CD4-positive, alpha-beta memory T cell (primary cell): ENCODE data around the gene ELP4. TPM values are rescaled to one million over a fixed set of nuclear protein-coding genes. Genes with fewer than 3 reads are reported as not detected.
A peak's percentile ranks its signal among the peaks of the same experiment; 100 is the strongest.

Source experiments
- CTCF ChIA-PET: fragments of 350-600 bp; sonication (Branson Sonifier 250); formaldehyde crosslinking; loops from one replicate; lab custom pipeline; 2021; ENCODE audit warnings: inconsistent platforms; ENCODE audit not compliant: partially characterized antibody; lab: Charles Lee
- POLR2A ChIA-PET: fragments of 350-600 bp; sonication (Branson Sonifier 250); formaldehyde crosslinking; loops from one replicate; lab custom pipeline; 2021; ENCODE audit not compliant: partially characterized antibody; lab: Charles Lee
- DNase-seq, 5 donors: peaks; one replicate each; pipeline versions ENCODE4 v3.0.0 to v3.0.0-alpha.2; 2020 to 2022; ENCODE audit warnings: mixed read lengths in 1 of 5
- H3K27ac ChIP-seq: one replicate; pipeline ENCODE4 v1.7.0; 2013; ENCODE audit warnings: low read depth, low read length
- H3K27me3 ChIP-seq: 2 replicates; pipeline ENCODE4 v1.7.0; 2013; ENCODE audit warnings: mild to moderate bottlenecking, low read length, moderate library complexity; ENCODE audit not compliant: insufficient read depth
- H3K36me3 ChIP-seq: 2 replicates; pipeline ENCODE4 v1.7.0; 2013; ENCODE audit warnings: mild to moderate bottlenecking, low read length, moderate library complexity; ENCODE audit not compliant: insufficient read depth
- H3K4me1 ChIP-seq: 2 replicates; pipeline ENCODE4 v1.7.0; 2013; ENCODE audit warnings: mild to moderate bottlenecking, low read length, moderate library complexity; ENCODE audit not compliant: insufficient read depth
- H3K4me3 ChIP-seq, 2 donors: one replicate each; pipeline ENCODE4 v1.7.0; 2013; ENCODE audit warnings: low read length in 2 of 2, mild to moderate bottlenecking in 1 of 2
- H3K9me3 ChIP-seq, 2 donors: one replicate each; pipeline ENCODE4 v1.7.0; 2013; ENCODE audit warnings: low read length in 2 of 2, control low read depth in 1 of 2; ENCODE audit not compliant: control insufficient read depth in 1 of 2
- H3K27ac Mint-ChIP-seq, 7 donors: one replicate each; pipeline ENCODE4 v1.8.0; 2020 to 2021; ENCODE audit warnings: mixed read lengths in 7 of 7, mild to moderate bottlenecking in 6 of 7, inconsistent platforms in 3 of 7, moderate library complexity in 3 of 7
- H3K27me3 Mint-ChIP-seq, 2 donors: one replicate each; pipeline ENCODE4 v1.8.0; 2020 to 2021; ENCODE audit warnings: mixed read lengths in 2 of 2
- H3K36me3 Mint-ChIP-seq, 2 donors: one replicate each; pipeline ENCODE4 v1.8.0; 2020 to 2021; ENCODE audit warnings: mixed read lengths in 2 of 2, inconsistent platforms in 1 of 2, mild to moderate bottlenecking in 1 of 2
- H3K4me1 Mint-ChIP-seq, 4 donors: one replicate each; pipeline ENCODE4 v1.8.0; 2020 to 2021; ENCODE audit warnings: mixed read lengths in 4 of 4, mild to moderate bottlenecking in 1 of 4
- H3K4me3 Mint-ChIP-seq, 8 donors: one replicate each; pipeline ENCODE4 v1.8.0; 2020 to 2021; ENCODE audit warnings: mixed read lengths in 8 of 8, mild to moderate bottlenecking in 7 of 8, moderate library complexity in 6 of 8, inconsistent platforms in 3 of 8
- H3K9me3 Mint-ChIP-seq, 8 donors: one replicate each; pipeline ENCODE4 v1.8.0; 2020 to 2021; ENCODE audit warnings: mixed read lengths in 8 of 8, mild to moderate bottlenecking in 5 of 8, inconsistent platforms in 3 of 8, moderate library complexity in 1 of 8
- intact Hi-C: fragments of 100-400 bp; cut with micrococcal nuclease; formaldehyde crosslinking; loops from one replicate; pipeline ENCODE4 v1.15.1; 2023
- polyA plus RNA-seq, 2 donors: library from polyadenylated mRNA; unstranded; fragments of 300-500 nt; fragmentation: Illumina TruSeq; gene quantifications; one replicate each; pipeline ENCODE4 v1.2.3, GENCODE V29; 2021
- total RNA-seq, 2 experiments: library from RNA; stranded (reverse); gene quantifications; one replicate each; pipeline ENCODE4 v1.2.3, GENCODE V29; 2021

The ELP4 gene
- total and polyA plus RNA-seq, 4 experiments from 2014 or later = 18.1 to 29.0 (median 19.1) TPM

- peaks cover 24% of the 10 kb centered on the region for H3K4me1 ChIP-seq
- intact Hi-C loops = no loop called here
- Mint-ChIP-seq H3K4me1 (peaks cover 13 to 31% (median 25%) of the 10 kb centered on the region in 4 donors), H3K27ac (peak overlapping the region in 1 of 7 donors; percentile 16), H3K27me3 (peaks cover 47 to 62% of the 10 kb centered on the region in 2 donors), H3K36me3 (peaks cover 0 to 8% of the 10 kb centered on the region in 2 donors), H3K4me3 (peak overlapping the region in 5 of 8 donors; percentile 37 to 69 (median 55)), H3K9me3 (peaks cover 0 to 36% (median 28%) of the 10 kb centered on the region in 8 donors)
- H3K36me3 ChIP-seq = no peaks in the 10 kb centered on the region
- no peaks in the 10 kb centered on the region for H3K9me3 ChIP-seq
- DNase-seq = no peak
- ChIA-PET POLR2A (no interaction called here), CTCF (no interaction called here)
- no peak overlapping the region for H3K4me3 ChIP-seq
- H3K27me3 ChIP-seq = peaks cover 60% of the 10 kb centered on the region
- H3K27ac ChIP-seq = no peak overlapping the region
These were observed 288.5 kb downstream of the ELP4 start for GRCh38 chr11:31798057-31798553.

DNA sequence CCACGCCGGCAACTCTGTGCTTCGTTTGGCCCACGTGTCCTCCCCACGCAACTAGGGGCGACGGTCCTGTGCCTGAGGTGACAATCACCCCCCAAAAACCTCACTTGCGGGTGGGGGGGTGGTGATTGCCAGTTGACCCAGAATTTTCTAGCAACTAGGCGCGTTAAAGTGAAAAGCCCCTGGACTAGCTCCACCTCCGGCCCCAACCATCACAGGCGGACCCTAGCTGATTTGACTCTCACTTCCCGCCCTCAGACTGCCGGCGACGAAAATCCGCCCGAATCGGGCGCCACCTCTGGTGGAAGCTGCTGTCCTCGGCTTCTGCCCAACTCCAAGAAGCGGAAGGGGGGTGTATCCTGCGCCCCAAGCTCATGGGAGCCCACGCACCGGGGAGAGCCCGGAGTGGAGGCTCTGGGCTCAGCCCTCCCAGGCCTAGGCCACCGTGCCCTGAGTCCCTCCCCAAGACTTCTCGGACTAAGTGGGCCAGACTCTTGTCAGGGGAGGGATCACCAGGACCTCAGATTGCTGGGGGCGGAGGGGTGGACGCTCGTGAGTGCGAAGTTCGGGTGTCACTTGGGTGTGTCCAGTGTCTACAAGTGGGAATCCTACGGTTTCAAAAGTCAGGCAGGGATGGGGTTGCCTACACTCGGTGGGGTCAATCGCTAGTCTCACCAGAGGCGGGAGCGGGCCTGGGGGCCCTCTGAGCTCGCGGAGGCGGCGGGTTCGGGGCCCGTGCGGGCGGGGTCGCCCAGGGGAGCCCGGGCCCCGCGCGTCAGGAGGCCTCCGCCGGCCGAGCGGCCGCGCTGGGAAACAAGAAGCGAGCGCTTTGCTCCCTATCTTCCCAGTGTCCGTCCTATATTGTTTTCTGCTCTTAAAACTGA, 289.2 kb downstream of the ELP4 start:
- ChIA-PET POLR2A (no interaction called here), CTCF (no interaction called here)
- H3K36me3 ChIP-seq = no peaks in the 10 kb centered on the region
- peaks cover 15 to 38% (median 30%) of the 10 kb centered on the region in 4 donors for H3K4me1 Mint-ChIP-seq
- H3K27ac ChIP-seq = no peak overlapping the region
- H3K36me3 Mint-ChIP-seq = peaks cover 0 to 8% of the 10 kb centered on the region in 2 donors
- peaks cover 52 to 64% of the 10 kb centered on the region in 2 donors for H3K27me3 Mint-ChIP-seq
- DNase-seq = no peak
- H3K4me1 ChIP-seq = peaks cover 31% of the 10 kb centered on the region
- H3K9me3 Mint-ChIP-seq = peaks cover 0 to 42% (median 33%) of the 10 kb centered on the region in 8 donors
- peak overlapping the region in 2 of 7 donors; percentile 7 to 16 for H3K27ac Mint-ChIP-seq
- H3K4me3 ChIP-seq = no peak overlapping the region
- H3K9me3 ChIP-seq = no peaks in the 10 kb centered on the region
- peaks cover 67% of the 10 kb centered on the region for H3K27me3 ChIP-seq
- H3K4me3 Mint-ChIP-seq = peak overlapping the region in 4 of 8 donors; percentile 35 to 75 (median 48)
- intact Hi-C loops = no loop called here

DNA sequence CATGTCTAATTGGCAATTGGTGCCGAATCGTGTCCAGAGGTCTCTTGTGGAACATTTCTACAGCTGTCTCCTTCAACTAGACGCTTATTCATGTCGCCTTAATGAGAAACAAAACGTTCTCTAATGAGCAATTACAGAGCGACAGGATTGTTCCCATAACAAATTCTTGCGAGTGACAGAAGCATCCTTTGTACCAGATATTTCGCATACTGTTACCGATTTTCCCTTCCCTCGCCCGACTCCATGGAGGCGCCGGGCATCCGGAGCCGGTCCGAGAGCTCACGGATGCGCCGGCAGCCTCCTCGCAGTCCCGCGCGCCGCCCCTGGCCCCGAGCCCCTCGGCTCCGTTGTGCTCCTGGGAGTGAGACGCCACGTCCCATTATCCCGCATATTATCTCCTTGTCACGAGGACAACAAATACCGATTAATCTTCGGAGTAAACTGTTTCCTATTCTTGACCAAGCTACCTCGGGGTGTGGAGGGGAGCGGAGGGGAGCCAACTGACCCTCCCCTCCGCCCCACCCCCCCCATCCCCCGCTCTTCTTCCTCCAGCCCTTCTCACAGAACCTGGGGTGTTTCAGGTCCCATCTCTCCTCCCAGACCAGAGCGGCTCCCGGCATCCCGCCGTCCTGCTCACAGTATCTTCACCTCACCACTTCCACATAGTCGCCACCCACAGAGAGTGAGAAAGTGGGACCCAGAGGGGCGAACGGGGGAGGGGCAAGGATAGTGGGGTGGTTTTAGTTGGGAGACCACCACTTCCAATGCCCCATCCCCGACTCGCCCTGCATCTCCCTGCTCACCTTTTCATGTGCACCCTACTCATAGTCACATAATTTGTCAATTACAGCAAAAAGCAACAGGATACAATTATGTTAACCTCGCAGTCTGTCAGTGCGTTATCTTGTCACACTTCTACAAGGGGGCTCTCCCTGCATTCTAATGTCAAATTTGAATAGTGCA, 290.1 kb downstream of the ELP4 start:
- Histone ChIP-seq H3K27me3 (peaks cover 73% of the 10 kb centered on the region), H3K9me3 (peaks cover 0 to 2% of the 10 kb centered on the region in 2 donors), H3K4me3 (no peak overlapping the region), H3K36me3 (no peaks in the 10 kb centered on the region), H3K27ac (no peak overlapping the region), H3K4me1 (peaks cover 40% of the 10 kb centered on the region)
- POLR2A ChIA-PET = no interaction called here
- CTCF ChIA-PET = no interaction called here
- Mint-ChIP-seq H3K4me3 (peak overlapping the region in 7 of 8 donors; percentile 0 to 75 (median 35)), H3K27me3 (peaks cover 61 to 68% of the 10 kb centered on the region in 2 donors), H3K4me1 (peaks cover 24 to 48% (median 38%) of the 10 kb centered on the region in 4 donors), H3K9me3 (peaks cover 0 to 46% (median 40%) of the 10 kb centered on the region in 8 donors), H3K27ac (peak overlapping the region in 3 of 7 donors; percentile 42 to 77 (median 59)), H3K36me3 (peaks cover 1 to 8% of the 10 kb centered on the region in 2 donors)
- DNase-seq = no peak
- intact Hi-C loops = no loop called here

- peak overlapping the region in 4 of 7 donors; percentile 25 to 77 (median 50) for H3K27ac Mint-ChIP-seq
- peaks cover 61 to 64% of the 10 kb centered on the region in 2 donors for H3K27me3 Mint-ChIP-seq
- Histone ChIP-seq H3K27ac (no peak overlapping the region), H3K27me3 (peaks cover 79% of the 10 kb centered on the region), H3K9me3 (peaks cover 0 to 3% of the 10 kb centered on the region in 2 donors), H3K36me3 (no peaks in the 10 kb centered on the region), H3K4me3 (no peak overlapping the region), H3K4me1 (peaks cover 47% of the 10 kb centered on the region)
- H3K9me3 Mint-ChIP-seq = peaks cover 0 to 47% (median 41%) of the 10 kb centered on the region in 8 donors
- peaks cover 26 to 50% (median 40%) of the 10 kb centered on the region in 4 donors for H3K4me1 Mint-ChIP-seq
- DNase-seq = no peak
- ChIA-PET POLR2A (no interaction called here), CTCF (interaction anchor here (1.6 kb wide), 1 partner anchor 23 kb away, joined by 3 read pairs; no protein-coding TSS in a partner anchor)
- peaks cover 2 to 8% of the 10 kb centered on the region in 2 donors for H3K36me3 Mint-ChIP-seq
- H3K4me3 Mint-ChIP-seq = peak overlapping the region in 6 of 8 donors; percentile 0 to 69 (median 26)
- intact Hi-C loops = no loop called here
These were observed 291.1 kb downstream of the ELP4 start for GRCh38 chr11:31800398-31801265.

DNA sequence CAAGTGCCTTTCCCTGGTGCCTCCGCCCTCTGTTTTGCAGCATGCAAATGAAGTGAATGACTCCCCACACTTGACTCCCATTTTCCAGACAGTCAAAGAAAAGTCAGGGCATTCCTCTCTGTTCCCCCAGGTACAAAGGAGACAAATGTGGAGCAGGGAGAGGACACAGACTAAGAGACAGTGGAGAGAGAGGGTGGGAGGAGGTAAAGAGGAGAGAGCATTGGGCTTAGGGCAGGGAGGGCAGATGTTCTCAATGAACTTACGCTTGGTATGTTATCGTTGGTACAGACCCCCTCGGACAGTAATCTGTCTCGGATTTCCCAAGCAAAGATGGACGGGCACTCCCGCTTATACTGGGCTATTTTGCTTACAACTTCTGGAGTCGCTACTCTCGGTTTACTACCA, 291.7 kb downstream of the ELP4 start:
- Histone ChIP-seq H3K36me3 (no peaks in the 10 kb centered on the region), H3K4me1 (peaks cover 49% of the 10 kb centered on the region), H3K9me3 (peaks cover 0 to 3% of the 10 kb centered on the region in 2 donors), H3K27ac (no peak overlapping the region), H3K27me3 (peaks cover 80% of the 10 kb centered on the region), H3K4me3 (no peak overlapping the region)
- intact Hi-C loops = no loop called here
- Mint-ChIP-seq H3K27ac (peak overlapping the region in 2 of 7 donors; percentile 11 to 62), H3K4me1 (peaks cover 26 to 50% (median 40%) of the 10 kb centered on the region in 4 donors), H3K36me3 (peaks cover 2 to 8% of the 10 kb centered on the region in 2 donors), H3K4me3 (peak overlapping the region in 2 of 8 donors; percentile 10 to 41), H3K27me3 (peaks cover 58 to 59% of the 10 kb centered on the region in 2 donors), H3K9me3 (peaks cover 0 to 48% (median 39%) of the 10 kb centered on the region in 8 donors)
- ChIA-PET CTCF (interaction anchor here (1.6 kb wide), 1 partner anchor 23 kb away, joined by 3 read pairs; no protein-coding TSS in a partner anchor), POLR2A (no interaction called here)
- DNase-seq = no peak

DNA sequence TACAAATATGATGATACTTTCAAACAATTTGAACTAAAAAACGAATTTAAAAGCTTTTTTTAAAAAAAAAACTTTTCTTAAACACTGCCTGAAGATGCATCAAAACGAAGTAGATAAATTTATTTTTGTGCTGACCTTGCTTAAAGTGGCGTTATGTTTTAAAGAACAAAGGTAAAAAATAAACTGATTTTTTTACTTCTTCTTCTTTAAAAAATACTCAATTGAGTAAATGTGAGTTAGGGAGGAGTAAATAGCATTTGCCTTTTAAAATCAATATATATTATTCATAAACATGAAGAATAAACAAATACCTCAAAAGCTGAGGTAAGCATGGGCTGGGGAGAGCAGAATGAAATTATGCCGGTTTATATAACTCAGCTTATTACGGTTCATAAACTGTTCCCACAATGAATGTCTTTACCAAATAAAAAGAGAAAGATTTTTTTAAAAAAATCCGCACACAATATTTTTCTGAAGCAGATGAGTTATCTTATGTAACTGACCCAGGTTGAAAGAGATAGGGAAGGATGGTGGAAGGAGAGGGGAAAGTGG, 292.5 kb downstream of the ELP4 start:
- Mint-ChIP-seq H3K27me3 (peaks cover 59 to 63% of the 10 kb centered on the region in 2 donors), H3K27ac (no peak overlapping the region), H3K4me3 (peak overlapping the region in 1 of 8 donors; percentile 42), H3K36me3 (peaks cover 6 to 7% of the 10 kb centered on the region in 2 donors), H3K4me1 (peaks cover 22 to 58% (median 40%) of the 10 kb centered on the region in 4 donors), H3K9me3 (peaks cover 3 to 51% (median 39%) of the 10 kb centered on the region in 8 donors)
- intact Hi-C loops = no loop called here
- ChIA-PET CTCF (interaction anchor here (1.6 kb wide), 1 partner anchor 22 kb away, joined by 3 read pairs; no protein-coding TSS in a partner anchor), POLR2A (no interaction called here)
- H3K4me3 ChIP-seq = no peak overlapping the region
- H3K27ac ChIP-seq = no peak overlapping the region
- peaks cover 86% of the 10 kb centered on the region for H3K27me3 ChIP-seq
- peaks cover 49% of the 10 kb centered on the region for H3K4me1 ChIP-seq
- H3K36me3 ChIP-seq = no peaks in the 10 kb centered on the region
- DNase-seq = no peak
- H3K9me3 ChIP-seq = peaks cover 0 to 3% of the 10 kb centered on the region in 2 donors
